Nasal cavity respiratory epithelium epithelial cell of viscerocranial mucosa (primary cell): Measurements from ENCODE around the gene GAB1. TPM values are rescaled to one million over a fixed set of nuclear protein-coding genes. Genes with fewer than 3 reads are reported as not detected.

Source experiments
- total RNA-seq: library from RNA; depleted of rRNA; stranded (reverse); fragments of >200 nt; gene quantifications from 2 replicates; pipeline ENCODE4 v1.2.3, GENCODE V29; 2014

Gene GAB1
- total RNA-seq, result 7.5 and 23.0 TPM in 2 replicates

DNA sequence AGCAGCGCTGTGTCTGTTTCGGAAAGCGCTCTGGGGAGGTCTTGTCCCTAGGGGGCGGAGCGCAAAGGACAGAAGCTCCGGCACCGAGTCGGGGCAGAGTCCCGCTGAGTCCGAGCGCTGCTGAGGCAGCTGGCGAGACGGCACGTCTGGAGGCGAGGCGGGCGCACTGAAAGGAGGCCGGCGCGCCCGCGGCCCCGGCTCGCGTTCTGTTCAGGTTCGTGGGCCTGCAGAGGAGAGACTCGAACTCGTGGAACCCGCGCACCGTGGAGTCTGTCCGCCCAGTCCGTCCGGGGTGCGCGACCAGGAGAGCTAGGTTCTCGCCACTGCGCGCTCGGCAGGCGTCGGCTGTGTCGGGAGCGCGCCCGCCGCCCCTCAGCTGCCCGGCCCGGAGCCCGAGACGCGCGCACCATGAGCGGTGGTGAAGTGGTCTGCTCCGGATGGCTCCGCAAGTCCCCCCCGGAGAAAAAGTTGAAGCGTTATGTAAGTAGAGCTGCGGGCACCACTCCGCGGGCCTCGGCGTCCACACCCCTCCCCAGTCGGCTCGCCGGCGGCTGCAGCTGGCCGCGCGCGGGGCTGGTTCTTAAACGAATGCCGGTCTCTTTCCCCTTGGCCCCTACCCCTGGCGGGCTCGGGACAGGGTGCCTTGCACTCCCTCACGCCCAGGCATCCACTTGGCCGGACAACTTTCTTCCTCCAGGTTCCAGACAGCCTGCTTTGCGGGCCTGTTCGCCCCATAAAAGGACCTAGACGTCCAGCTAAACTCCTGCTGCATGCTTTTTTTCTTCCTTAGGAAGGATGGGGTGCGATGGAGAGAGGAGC lies at the start of gene GAB1:
Gene GAB1, plus strand, starts transcription at position 96 of the 819 bp plus-strand sequence. Its CDS starts 313 bp downstream, at position 409.

DNA sequence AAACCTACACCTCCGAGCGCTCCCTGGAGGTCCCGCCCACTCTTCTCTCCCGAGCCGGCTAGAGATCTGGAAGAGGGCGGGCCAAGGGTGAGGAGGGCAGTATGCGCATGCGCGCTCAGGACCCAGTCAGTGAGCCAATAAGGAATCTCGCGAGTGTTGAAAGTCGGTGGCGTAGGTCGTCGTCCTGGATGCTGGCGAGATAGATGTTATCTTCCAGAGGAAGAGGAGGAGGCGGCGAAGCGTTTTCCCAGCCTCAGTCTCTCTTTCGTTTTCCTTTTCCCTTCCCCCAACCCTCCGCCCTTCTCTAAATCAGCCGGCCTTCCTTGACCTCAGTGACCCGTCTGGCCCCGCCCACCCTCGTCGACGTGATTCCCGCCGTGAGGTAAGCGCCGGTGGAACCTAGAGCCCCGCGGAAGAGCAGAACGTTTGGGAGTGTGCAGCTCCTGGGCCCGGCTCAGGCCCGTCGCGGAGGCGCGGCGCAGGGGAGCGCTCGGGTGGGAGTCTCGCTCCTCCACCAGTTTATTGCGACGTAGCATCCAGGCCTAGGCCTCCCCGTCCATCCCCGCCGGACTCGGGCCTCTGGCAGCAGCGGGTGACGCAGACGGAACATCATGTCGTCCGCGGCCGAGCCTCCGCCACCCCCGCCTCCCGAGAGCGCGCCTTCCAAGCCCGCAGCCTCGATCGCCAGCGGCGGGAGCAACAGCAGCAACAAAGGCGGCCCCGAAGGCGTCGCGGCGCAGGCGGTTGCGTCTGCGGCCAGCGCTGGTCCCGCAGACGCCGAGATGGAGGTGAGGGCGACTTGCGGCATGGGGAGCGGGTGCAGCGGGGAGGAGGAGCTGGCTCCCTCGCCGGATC lies 176.9 kb downstream of the GAB1 start, which contains the start of gene SMARCA5:
Gene SMARCA5, plus strand, starts transcription at position 389 of the 855 bp plus-strand sequence. Its CDS starts 223 bp downstream, at position 612.

Other genes with a start within 250 kb of the GAB1 start
- gene USP38, start 152.0 kb upstream of the GAB1 start, total RNA-seq, result 26.3 and 36.0 TPM in 2 replicates
- gene SMARCA5, start 176.8 kb downstream of the GAB1 start, total RNA-seq, result 35.2 and 62.2 TPM in 2 replicates